ENCODE data around the gene MDFIC. TPM values are rescaled to one million over a fixed set of nuclear protein-coding genes. Genes with fewer than 3 reads are reported as not detected.

Gene MDFIC
- total RNA-seq, 1 donor from 2014 or later: 7.1 TPM

GRCh38 chr7:114989531-114989930 is 67.6 kb downstream of the MDFIC start:
- Mint-ChIP-seq H3K36me3 (peaks cover 6% of the 10 kb centered on the region), H3K4me3 (no peak overlapping the region), H3K4me1 (peaks cover 4% of the 10 kb centered on the region)

GRCh38 chr7:114997487-114998404 is 75.9 kb downstream of the MDFIC start:
- Histone ChIP-seq H3K27ac (no peak overlapping the region), H2AFZ (replicated peaks) (no peak overlapping the region), H3K9ac (no peak overlapping the region), H4K20me1 (ENCODE audit: low read depth) (no peaks in the 10 kb centered on the region), H3K36me3 (no peaks in the 10 kb centered on the region), H3K9me3 (ENCODE audit: low read depth) (no peaks in the 10 kb centered on the region), H3K4me2 (no peak overlapping the region), H3K4me3 (no peak overlapping the region), H3K4me1 (no peaks in the 10 kb centered on the region), H3K79me2 (ENCODE audit: low read depth) (no peaks in the 10 kb centered on the region), H3K27me3 (no peaks in the 10 kb centered on the region), H3F3A (ENCODE audit: low read depth) (no peaks in the 10 kb centered on the region)
- Mint-ChIP-seq H3K4me3 (no peak overlapping the region), H3K27ac (no peak overlapping the region), H3K36me3 (peaks cover 12% of the 10 kb centered on the region), H3K27me3 (ENCODE audit: insufficient read depth, low read depth) (peaks cover 2% of the 10 kb centered on the region), H3K4me1 (no peaks in the 10 kb centered on the region), H3K9me3 (peaks cover 18% of the 10 kb centered on the region)
- TF ChIP-seq, protein P1, sequence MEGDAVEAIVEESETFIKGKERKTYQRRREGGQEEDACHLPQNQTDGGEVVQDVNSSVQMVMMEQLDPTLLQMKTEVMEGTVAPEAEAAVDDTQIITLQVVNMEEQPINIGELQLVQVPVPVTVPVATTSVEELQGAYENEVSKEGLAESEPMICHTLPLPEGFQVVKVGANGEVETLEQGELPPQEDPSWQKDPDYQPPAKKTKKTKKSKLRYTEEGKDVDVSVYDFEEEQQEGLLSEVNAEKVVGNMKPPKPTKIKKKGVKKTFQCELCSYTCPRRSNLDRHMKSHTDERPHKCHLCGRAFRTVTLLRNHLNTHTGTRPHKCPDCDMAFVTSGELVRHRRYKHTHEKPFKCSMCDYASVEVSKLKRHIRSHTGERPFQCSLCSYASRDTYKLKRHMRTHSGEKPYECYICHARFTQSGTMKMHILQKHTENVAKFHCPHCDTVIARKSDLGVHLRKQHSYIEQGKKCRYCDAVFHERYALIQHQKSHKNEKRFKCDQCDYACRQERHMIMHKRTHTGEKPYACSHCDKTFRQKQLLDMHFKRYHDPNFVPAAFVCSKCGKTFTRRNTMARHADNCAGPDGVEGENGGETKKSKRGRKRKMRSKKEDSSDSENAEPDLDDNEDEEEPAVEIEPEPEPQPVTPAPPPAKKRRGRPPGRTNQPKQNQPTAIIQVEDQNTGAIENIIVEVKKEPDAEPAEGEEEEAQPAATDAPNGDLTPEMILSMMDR (IDR thresholded peaks at IDR 0.05): no peak
- TF ChIP-seq EZH2 (IDR thresholded peaks at IDR 0.05): no peak
- DNase-seq (ENCODE audit: low spot score): no peak

More at GRCh38 chr7:114989531-114989930, 67.6 kb downstream of the MDFIC start:
- H2AFZ ChIP-seq (replicated peaks): no peak overlapping the region
- no peak overlapping the region for H3K4me2 ChIP-seq
- H3K27me3 ChIP-seq: no peaks in the 10 kb centered on the region
- no peaks in the 10 kb centered on the region for H3K79me2 ChIP-seq (ENCODE audit: low read depth)
- no peak overlapping the region for H3K4me3 ChIP-seq
- TF ChIP-seq, protein P1 (IDR thresholded peaks at IDR 0.05): no peak
- TF ChIP-seq EZH2 (IDR thresholded peaks at IDR 0.05) (no peak), EZH2phosphoT487 (IDR thresholded peaks at IDR 0.05) (no peak)
- H4K20me1 ChIP-seq (ENCODE audit: low read depth): no peaks in the 10 kb centered on the region
- H3K4me1 ChIP-seq: no peaks in the 10 kb centered on the region
- H3F3A ChIP-seq (ENCODE audit: low read depth): no peaks in the 10 kb centered on the region
- H3K36me3 ChIP-seq: no peaks in the 10 kb centered on the region
- Mint-ChIP-seq H3K27ac (no peak overlapping the region), H3K27me3 (ENCODE audit: insufficient read depth, low read depth) (peaks cover under 1% of the 10 kb centered on the region), H3K9me3 (peaks cover 9% of the 10 kb centered on the region)
- no peaks in the 10 kb centered on the region for H3K9me3 ChIP-seq (ENCODE audit: low read depth)
- no peak for DNase-seq (ENCODE audit: low spot score)
- no peak overlapping the region for H3K27ac ChIP-seq
- no peak overlapping the region for H3K9ac ChIP-seq

DNA sequence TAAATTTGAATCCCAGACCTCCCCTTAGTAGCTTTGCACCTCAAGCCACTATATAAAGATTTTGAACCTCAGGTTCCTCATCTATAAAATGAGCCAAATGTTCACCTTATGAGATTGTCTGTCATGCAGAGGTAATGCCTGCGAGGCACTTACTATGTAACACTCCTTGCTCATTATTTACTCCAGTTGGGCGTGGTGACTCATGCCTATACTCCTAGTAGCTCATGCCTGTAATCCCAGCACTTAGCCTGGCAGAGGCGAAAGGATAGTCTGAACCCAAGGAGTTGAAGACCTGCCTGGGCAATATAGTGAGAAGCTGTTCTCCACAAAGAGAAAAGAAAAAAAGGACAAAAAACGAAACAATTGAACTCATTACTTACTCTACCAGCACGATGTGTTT is 82.2 kb downstream of the MDFIC start:
- Histone ChIP-seq H3K27ac (no peak overlapping the region), H3K79me2 (ENCODE audit: low read depth) (no peaks in the 10 kb centered on the region), H3K36me3 (no peaks in the 10 kb centered on the region), H3K27me3 (peaks cover 12% of the 10 kb centered on the region), H3K9me3 (ENCODE audit: low read depth) (no peaks in the 10 kb centered on the region), H3K4me2 (no peak overlapping the region), H3K4me1 (peaks cover 19% of the 10 kb centered on the region), H4K20me1 (ENCODE audit: low read depth) (no peaks in the 10 kb centered on the region), H3F3A (ENCODE audit: low read depth) (no peaks in the 10 kb centered on the region), H3K9ac (no peak overlapping the region), H2AFZ (replicated peaks) (no peak overlapping the region), H3K4me3 (no peak overlapping the region)
- Mint-ChIP-seq H3K9me3 (no peaks in the 10 kb centered on the region), H3K27ac (no peak overlapping the region), H3K36me3 (no peaks in the 10 kb centered on the region), H3K4me1 (peaks cover 39% of the 10 kb centered on the region), H3K27me3 (ENCODE audit: insufficient read depth, low read depth) (no peaks in the 10 kb centered on the region), H3K4me3 (no peak overlapping the region)
- no peak for TF ChIP-seq EZH2 (IDR thresholded peaks at IDR 0.05)
- TF ChIP-seq EZH2phosphoT487 (IDR thresholded peaks at IDR 0.05): no peak
- TF ChIP-seq, protein P1 (IDR thresholded peaks at IDR 0.05): no peak
- no peak for DNase-seq (ENCODE audit: low spot score)
